Kidney epithelial cell (primary cell): Measurements from ENCODE around the gene PTPRQ. TPM values are rescaled to one million over a fixed set of nuclear protein-coding genes. Genes with fewer than 3 reads are reported as not detected.
"Not testable (repeated sequence)": the region's sequence is repeated elsewhere in the genome, so short reads cannot be mapped to it uniquely, and the experiment has no call there.

Experiments used
- DNase-seq: peaks from one replicate; pipeline ENCODE4 v3.0.0-alpha.2; 2010; ENCODE audit warnings: low read depth
- H3K27me3 ChIP-seq: 2 replicates; pipeline ENCODE4 v1.6.0; 2011; ENCODE audit warnings: low read length; ENCODE audit not compliant: control insufficient read depth, insufficient read depth
- H3K36me3 ChIP-seq: 2 replicates; pipeline ENCODE4 v1.5.1; 2011; ENCODE audit warnings: low read length; ENCODE audit not compliant: control insufficient read depth, insufficient read depth
- H3K4me3 ChIP-seq: 2 replicates; pipeline ENCODE4 v1.5.1; 2011; ENCODE audit warnings: low read depth, mild to moderate bottlenecking, control low read depth, low read length
- total RNA-seq: library from RNA; depleted of rRNA; stranded (reverse); fragments of >200 nt; gene quantifications from 2 replicates; pipeline ENCODE4 v1.2.3, GENCODE V29; 2015
- TF ChIP-seq, protein P1 (sequence below): IDR thresholded peaks from 2 replicates; pipeline ENCODE4 v1.5.1; 2011; ENCODE audit warnings: mild to moderate bottlenecking, moderate library complexity, low read length, control low read depth, inconsistent platforms; ENCODE audit not compliant: insufficient read depth, poor library complexity, severe bottlenecking

The PTPRQ gene
- total RNA-seq, 1 donor from 2014 or later: under 0.01 TPM

DNA sequence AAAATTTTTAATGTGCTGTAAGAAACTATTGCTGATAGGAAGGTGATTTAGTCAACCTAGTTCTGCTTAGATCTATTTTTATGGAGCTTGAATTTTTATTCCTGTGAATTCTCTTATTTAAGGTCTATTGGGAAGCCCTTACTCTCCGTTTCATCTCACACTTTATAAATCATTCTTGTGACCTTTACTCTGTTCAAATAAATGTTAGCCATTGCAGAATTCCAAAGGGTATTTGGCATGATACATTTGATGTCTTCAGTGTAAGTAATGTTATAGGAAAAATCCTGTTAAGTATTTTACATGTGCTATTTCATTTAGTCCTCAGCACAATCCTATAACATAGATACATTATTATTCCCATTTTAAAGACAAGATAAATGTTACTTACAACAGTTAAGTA lies 12.5 kb downstream of the PTPRQ start:
- TF ChIP-seq, protein P1, sequence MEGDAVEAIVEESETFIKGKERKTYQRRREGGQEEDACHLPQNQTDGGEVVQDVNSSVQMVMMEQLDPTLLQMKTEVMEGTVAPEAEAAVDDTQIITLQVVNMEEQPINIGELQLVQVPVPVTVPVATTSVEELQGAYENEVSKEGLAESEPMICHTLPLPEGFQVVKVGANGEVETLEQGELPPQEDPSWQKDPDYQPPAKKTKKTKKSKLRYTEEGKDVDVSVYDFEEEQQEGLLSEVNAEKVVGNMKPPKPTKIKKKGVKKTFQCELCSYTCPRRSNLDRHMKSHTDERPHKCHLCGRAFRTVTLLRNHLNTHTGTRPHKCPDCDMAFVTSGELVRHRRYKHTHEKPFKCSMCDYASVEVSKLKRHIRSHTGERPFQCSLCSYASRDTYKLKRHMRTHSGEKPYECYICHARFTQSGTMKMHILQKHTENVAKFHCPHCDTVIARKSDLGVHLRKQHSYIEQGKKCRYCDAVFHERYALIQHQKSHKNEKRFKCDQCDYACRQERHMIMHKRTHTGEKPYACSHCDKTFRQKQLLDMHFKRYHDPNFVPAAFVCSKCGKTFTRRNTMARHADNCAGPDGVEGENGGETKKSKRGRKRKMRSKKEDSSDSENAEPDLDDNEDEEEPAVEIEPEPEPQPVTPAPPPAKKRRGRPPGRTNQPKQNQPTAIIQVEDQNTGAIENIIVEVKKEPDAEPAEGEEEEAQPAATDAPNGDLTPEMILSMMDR: no peak
- no peak overlapping the region for H3K4me3 ChIP-seq
- no peaks in the 10 kb centered on the region for H3K36me3 ChIP-seq
- no peaks in the 10 kb centered on the region for H3K27me3 ChIP-seq
- DNase-seq: no peak

DNA sequence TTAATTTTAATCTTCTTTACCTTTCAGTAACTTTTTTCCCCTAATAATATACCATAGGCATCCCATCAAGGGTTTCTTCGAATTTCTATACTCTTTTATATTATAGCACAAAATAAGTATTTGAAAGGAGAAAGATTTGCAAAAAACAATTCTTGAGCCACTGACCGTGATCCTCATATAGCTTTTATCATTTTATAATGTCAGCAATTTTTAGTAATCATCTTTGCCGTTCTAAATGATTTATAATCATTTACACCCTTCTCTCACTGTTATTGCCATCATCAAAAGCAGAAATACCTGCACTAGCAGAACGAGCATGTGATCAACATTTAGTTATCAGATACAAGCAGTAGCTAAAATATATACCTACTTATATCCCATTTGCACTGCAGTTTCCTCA lies 16.9 kb downstream of the PTPRQ start:
- DNase-seq: no peak
- Histone ChIP-seq H3K27me3 (no peaks in the 10 kb centered on the region), H3K36me3 (no peaks in the 10 kb centered on the region), H3K4me3 (no peak overlapping the region)
- TF ChIP-seq, protein P1: no peak

DNA sequence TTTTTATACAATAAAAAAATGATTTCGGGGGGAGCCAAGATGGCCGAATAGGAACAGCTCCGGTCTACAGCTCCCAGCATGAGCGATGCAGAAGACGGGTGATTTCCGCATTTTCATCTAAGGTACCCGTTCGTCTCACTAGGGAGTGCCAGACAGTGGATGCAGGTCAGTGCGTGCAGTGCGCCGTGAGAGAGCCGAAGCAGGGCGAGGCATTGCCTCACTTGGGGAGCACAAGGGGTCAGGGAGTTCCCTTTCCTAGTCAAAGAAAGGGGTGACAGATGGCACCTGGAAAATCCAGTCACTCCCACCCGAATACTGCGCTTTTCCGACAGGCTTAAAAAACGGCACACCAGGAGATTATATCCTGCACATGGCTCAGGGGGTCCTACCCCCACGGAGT lies 17.8 kb downstream of the PTPRQ start:
- not testable (repeated sequence) for H3K4me3 ChIP-seq, DNase-seq, H3K36me3 ChIP-seq, H3K27me3 ChIP-seq

DNA sequence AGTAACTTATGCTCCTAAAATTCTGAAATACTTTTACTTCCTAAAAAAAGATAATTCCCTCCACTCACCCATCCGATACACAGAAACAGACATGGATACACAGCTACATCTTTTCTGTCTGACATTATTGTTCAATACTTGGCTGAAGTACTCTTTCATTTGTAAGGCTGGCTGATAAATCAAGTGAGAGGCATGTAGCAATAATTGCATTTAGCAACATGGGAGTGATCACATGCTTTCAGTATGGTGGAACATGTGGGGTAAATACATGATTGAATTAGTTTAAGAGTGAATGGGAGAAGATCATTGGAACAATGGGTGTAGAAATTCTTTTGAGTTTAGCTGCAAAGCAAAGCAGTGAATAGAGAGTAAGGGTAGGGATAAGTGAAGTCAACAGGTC lies 25.6 kb downstream of the PTPRQ start:
- no peak for DNase-seq
- TF ChIP-seq, protein P1: no peak
- H3K27me3 ChIP-seq: no peaks in the 10 kb centered on the region
- H3K4me3 ChIP-seq: no peak overlapping the region
- H3K36me3 ChIP-seq: no peaks in the 10 kb centered on the region

DNA sequence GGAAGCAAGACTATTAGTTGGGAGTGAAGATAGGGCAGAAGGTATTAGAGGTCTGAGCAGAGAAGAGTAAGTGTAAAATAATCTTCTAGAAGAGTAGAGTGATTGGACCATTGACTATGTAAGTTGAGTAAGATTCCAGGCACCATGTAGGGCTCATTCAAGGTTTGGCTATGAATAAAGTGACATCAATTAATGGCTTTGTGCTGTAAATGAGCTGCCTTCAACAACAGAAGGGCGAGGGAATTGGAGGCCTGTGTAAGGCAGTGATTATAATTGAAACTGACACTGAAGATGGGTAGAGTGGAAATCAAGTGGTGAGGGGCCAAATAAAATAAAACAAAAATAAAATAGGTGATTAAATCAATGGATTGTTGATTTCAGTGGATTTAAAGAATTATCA lies 26.4 kb downstream of the PTPRQ start:
- DNase-seq: no peak
- Histone ChIP-seq H3K36me3 (no peaks in the 10 kb centered on the region), H3K4me3 (no peak overlapping the region), H3K27me3 (no peaks in the 10 kb centered on the region)
- TF ChIP-seq, protein P1: no peak

DNA sequence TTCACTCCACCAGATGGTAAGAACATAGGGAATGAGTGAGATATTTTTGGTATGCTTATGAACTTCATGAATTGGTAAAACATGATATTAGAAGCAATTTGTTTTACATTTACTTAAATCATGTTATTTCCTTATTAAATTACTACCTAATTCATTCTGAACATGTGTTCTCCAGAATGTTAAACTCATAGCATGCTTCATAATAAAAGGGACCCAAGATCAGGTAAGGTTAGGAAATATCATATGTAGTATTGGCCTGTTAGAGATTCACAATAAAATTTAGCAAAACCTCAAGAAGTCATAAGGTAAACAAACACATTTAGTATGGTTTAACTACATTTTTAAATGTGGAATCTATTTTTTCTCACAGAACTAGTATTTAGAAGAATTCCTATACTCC lies 28.2 kb downstream of the PTPRQ start:
- TF ChIP-seq, protein P1: no peak
- H3K4me3 ChIP-seq: no peak overlapping the region
- no peaks in the 10 kb centered on the region for H3K27me3 ChIP-seq
- no peaks in the 10 kb centered on the region for H3K36me3 ChIP-seq
- DNase-seq: no peak
